Esophagus muscularis mucosa (tissue), 4 donors: ENCODE measurements around the gene FERMT1. TPM values are rescaled to one million over a fixed set of nuclear protein-coding genes. Genes with fewer than 3 reads are reported as not detected.
"Not testable (repeated sequence)": the region's sequence is repeated elsewhere in the genome, so short reads cannot be mapped to it uniquely, and the experiment has no call there.

ENCODE experiments used
- DNase-seq: peaks from one replicate; pipeline ENCODE4 v3.0.0-alpha.2; 2017; ENCODE audit errors: extremely low spot score
- H3K27ac ChIP-seq, 4 donors: fragments of 200-600 bp; sonication (generic); replicated peaks in 1 of 4; 1 replicate in 3 of 4; 2 replicates in 1 of 4; pipeline ENCODE4 v1.5.1; 2016 to 2019; ENCODE audit warnings: mild to moderate bottlenecking in 1 of 4
- H3K27me3 ChIP-seq, 4 donors: fragments of 200-600 bp; sonication (generic); one replicate each; pipeline versions ENCODE4 v1.5.1 to v1.6.0; 2016 to 2019
- H3K36me3 ChIP-seq, 4 donors: fragments of 200-600 bp; sonication (generic); one replicate each; pipeline ENCODE4 v1.5.1; 2016 to 2019
- H3K4me1 ChIP-seq, 4 donors: fragments of 200-600 bp; sonication (generic); one replicate each; pipeline ENCODE4 v1.5.1; 2016 to 2019
- H3K4me3 ChIP-seq, 4 donors: fragments of 200-600 bp; sonication (generic); 1 replicate in 2 of 4; 2 replicates in 2 of 4; pipeline ENCODE4 v1.5.1; 2016 to 2019; ENCODE audit warnings: mild to moderate bottlenecking in 4 of 4, moderate library complexity in 1 of 4
- H3K9me3 ChIP-seq, 4 donors: fragments of 200-600 bp; sonication (generic); 1 replicate in 3 of 4; 2 replicates in 1 of 4; pipeline ENCODE4 v1.5.1; 2016 to 2019
- CTCF ChIP-seq, 3 experiments: fragments of 200-600 bp in 2 of 3; fragments of 450-650 bp in 1 of 3; sonication (generic) in 2 of 3; IDR thresholded peaks; one replicate each; pipeline ENCODE4 v1.5.1; 2017 to 2019; ENCODE audit warnings: antibody characterized with exemption in 3 of 3, mild to moderate bottlenecking in 2 of 3, moderate library complexity in 1 of 3
- EP300 ChIP-seq: sonication (generic); formaldehyde crosslinking; IDR thresholded peaks from one replicate; pipeline ENCODE4 v1.6.1; 2017; ENCODE audit warnings: antibody characterized with exemption
- POLR2A ChIP-seq: fragments of 450-650 bp; IDR thresholded peaks from one replicate; pipeline ENCODE4 v1.6.1; 2017; ENCODE audit warnings: antibody characterized with exemption, moderate library complexity, mild to moderate bottlenecking, low read depth
- POLR2AphosphoS5 ChIP-seq, 2 donors: sonication (generic); formaldehyde crosslinking; IDR thresholded peaks; one replicate each; pipeline ENCODE4 v1.6.1; 2017; ENCODE audit warnings: antibody characterized with exemption in 2 of 2
- WGBS: methylation state at CpG from one replicate; pipeline ENCODE4 v1.1.5; 2018; 5-methylcytosine and 5-hydroxymethylcytosine counted together
- intact Hi-C: fragments of 100-400 bp; cut with DNase I; formaldehyde crosslinking; loops from one replicate; pipeline ENCODE4 v1.15.1; 2023
- total RNA-seq, 4 donors: library from RNA; depleted of rRNA; stranded (reverse); fragments of >200 nt; gene quantifications; one replicate each; pipeline versions ENCODE4 v1.1.0 to v1.2.1, GENCODE V29; 2016

The FERMT1 gene
- total RNA-seq, 4 donors from 2014 or later, result 0.32 to 0.42 (median 0.34) TPM

GRCh38 chr20:6055161-6055783 lies 67.6 kb downstream of the FERMT1 start:
- intact Hi-C loops, result no loop called here
- no peak for TF ChIP-seq CTCF (IDR thresholded peaks at IDR 0.05)
- no peak for TF ChIP-seq POLR2A
- no peak for TF ChIP-seq EP300
- no peak for TF ChIP-seq POLR2AphosphoS5 (IDR thresholded peaks at IDR 0.05)

DNA sequence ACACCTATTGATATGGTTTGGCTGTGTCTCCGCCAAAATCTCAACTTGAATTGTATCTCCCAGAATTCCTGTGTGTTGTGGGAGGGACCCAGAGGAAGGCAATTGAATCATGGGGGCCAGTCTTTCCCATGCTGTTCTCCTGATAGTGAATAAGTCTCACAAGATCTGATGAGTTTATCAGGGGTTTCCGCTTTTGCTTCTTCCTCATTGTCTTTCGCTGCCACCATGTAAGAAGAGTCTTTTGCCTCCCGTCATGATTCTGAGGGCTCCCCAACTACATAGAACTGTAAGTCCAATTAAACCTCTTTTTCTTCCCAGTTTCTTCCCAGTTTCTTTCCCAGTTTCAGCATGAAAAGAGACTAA lies 68.2 kb downstream of the FERMT1 start:
- H3K9me3 ChIP-seq, intact Hi-C loops, H3K27ac ChIP-seq, DNase-seq, H3K4me3 ChIP-seq, H3K36me3 ChIP-seq: not testable (repeated sequence)
- H3K4me1 ChIP-seq, result peaks cover 0 to 22% (median 16%) of the 10 kb centered on the region in 4 donors
- peaks cover 0 to 73% (median 4%) of the 10 kb centered on the region in 4 donors for H3K27me3 ChIP-seq
- WGBS, result 82% methylated on average over 4 of the region's 4 CpGs

More at GRCh38 chr20:6055161-6055783, 67.6 kb downstream of the FERMT1 start:
- Histone ChIP-seq H3K9me3 (no peaks in the 10 kb centered on the region), H3K36me3 (no peaks in the 10 kb centered on the region), H3K27me3 (peaks cover 0 to 73% (median 4%) of the 10 kb centered on the region in 4 donors), H3K27ac (no peak overlapping the region), H3K4me3 (no peak overlapping the region), H3K4me1 (peaks cover 0 to 22% (median 16%) of the 10 kb centered on the region in 4 donors)
- WGBS, result 87% methylated on average over 6 of the region's 10 CpGs
- no peak for DNase-seq

GRCh38 chr20:6053776-6054688 lies 68.8 kb downstream of the FERMT1 start, which contains the start of gene LRRN4:
LRRN4 (minus strand) TSS chr20:6054060; CDS start chr20:6052799, 1,261 bp downstream.
- no peak for DNase-seq
- TF ChIP-seq POLR2A, result no peak
- TF ChIP-seq EP300, result no peak
- TF ChIP-seq CTCF (IDR thresholded peaks at IDR 0.05), result no peak
- TF ChIP-seq POLR2AphosphoS5 (IDR thresholded peaks at IDR 0.05), result no peak
- H3K4me1 ChIP-seq, result peaks cover 0 to 22% (median 16%) of the 10 kb centered on the region in 4 donors
- no peaks in the 10 kb centered on the region for H3K36me3 ChIP-seq
- no peak within 1 kb of the TSS for H3K4me3 ChIP-seq
- H3K27me3 ChIP-seq, result peaks cover 0 to 72% (median 4%) of the 10 kb centered on the region in 4 donors
- 55% methylated on average over 13 of the region's 13 CpGs for WGBS
- H3K9me3 ChIP-seq, result no peaks in the 10 kb centered on the region
- no peak within 1 kb of the TSS for H3K27ac ChIP-seq
- intact Hi-C loops, result no loop called here

DNA sequence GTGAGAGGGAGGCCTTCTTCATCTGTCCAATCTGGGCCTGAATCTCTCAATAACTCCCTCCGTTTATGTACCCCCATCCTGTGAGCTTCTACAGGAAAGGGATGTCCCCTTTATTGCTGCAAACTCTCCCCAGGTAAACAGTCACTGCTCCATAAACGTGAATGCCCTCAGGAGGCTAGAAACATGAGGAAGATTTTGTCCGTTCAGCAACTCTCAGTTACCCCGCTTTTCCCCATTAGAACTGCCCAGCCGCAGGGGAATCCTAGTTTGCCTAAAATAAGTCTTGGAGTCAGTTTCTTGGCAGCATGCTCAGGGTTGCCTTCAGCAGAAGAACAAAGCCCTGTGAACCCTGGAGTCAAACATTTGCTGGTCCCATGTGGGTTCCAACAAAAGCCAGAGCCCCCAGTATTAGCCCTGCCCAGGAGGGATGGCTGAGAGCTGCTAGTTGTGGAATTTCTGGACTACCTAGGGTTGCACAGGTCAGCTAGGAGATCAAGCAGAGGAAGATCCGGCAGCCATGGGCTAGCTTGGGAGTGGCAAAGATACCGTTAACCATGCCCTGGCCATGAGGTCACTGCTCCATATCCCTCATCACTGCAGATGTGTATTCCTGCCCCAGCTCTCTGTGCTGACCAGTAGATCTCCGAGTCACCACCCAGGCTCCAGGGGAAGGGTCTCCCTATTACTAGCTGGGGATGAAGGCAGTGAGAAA lies 69.6 kb downstream of the FERMT1 start:
- no peaks in the 10 kb centered on the region for H3K9me3 ChIP-seq
- no peak overlapping the region for H3K4me3 ChIP-seq
- intact Hi-C loops, result no loop called here
- H3K36me3 ChIP-seq, result no peaks in the 10 kb centered on the region
- peaks cover 0 to 22% (median 16%) of the 10 kb centered on the region in 4 donors for H3K4me1 ChIP-seq
- DNase-seq, result no peak
- WGBS, result 76% methylated on average over 8 of the region's 8 CpGs
- H3K27ac ChIP-seq, result no peak overlapping the region
- TF ChIP-seq EP300, result no peak
- no peak for TF ChIP-seq POLR2A
- no peak for TF ChIP-seq CTCF (IDR thresholded peaks at IDR 0.05)
- TF ChIP-seq POLR2AphosphoS5 (IDR thresholded peaks at IDR 0.05), result no peak
- H3K27me3 ChIP-seq, result peaks cover 0 to 67% (median 4%) of the 10 kb centered on the region in 4 donors

GRCh38 chr20:6051505-6051904 lies 71.3 kb downstream of the FERMT1 start:
- intact Hi-C loops, result no loop called here
- no peak overlapping the region for H3K4me3 ChIP-seq
- no peak for DNase-seq
- peaks cover 0 to 52% (median 4%) of the 10 kb centered on the region in 4 donors for H3K27me3 ChIP-seq
- no peak overlapping the region for H3K27ac ChIP-seq
- peaks cover 0 to 22% (median 16%) of the 10 kb centered on the region in 4 donors for H3K4me1 ChIP-seq
- WGBS, result 63% methylated on average over 5 of the region's 5 CpGs
- TF ChIP-seq POLR2AphosphoS5 (IDR thresholded peaks at IDR 0.05) (no peak), POLR2A (no peak), CTCF (IDR thresholded peaks at IDR 0.05) (no peak), EP300 (no peak)
- H3K36me3 ChIP-seq, result no peaks in the 10 kb centered on the region
- no peaks in the 10 kb centered on the region for H3K9me3 ChIP-seq
